ENCODE measurements around the gene PRMT7.

Gene PRMT7

GRCh38 chr16:68363658-68364521 lies 53.1 kb downstream of the PRMT7 start:
- no peak for DNase-seq (ENCODE audit: low read depth in 2 of 2)

GRCh38 chr16:68364561-68364998 lies 53.8 kb downstream of the PRMT7 start:
- DNase-seq (ENCODE audit: low read depth in 2 of 2): no peak

GRCh38 chr16:68365167-68365817 lies 54.5 kb downstream of the PRMT7 start:
- DNase-seq (ENCODE audit: low read depth in 2 of 2): no peak

- no peak for DNase-seq (ENCODE audit: low read depth in 2 of 2)
These were observed 55.2 kb downstream of the PRMT7 start for GRCh38 chr16:68366062-68366461.

GRCh38 chr16:68367030-68367429 lies 56.2 kb downstream of the PRMT7 start:
- no peak for DNase-seq (ENCODE audit: low read depth in 2 of 2)

GRCh38 chr16:68367440-68367839 lies 56.6 kb downstream of the PRMT7 start:
- no peak for DNase-seq (ENCODE audit: low read depth in 2 of 2)

GRCh38 chr16:68367891-68368290 lies 57.1 kb downstream of the PRMT7 start:
- no peak for DNase-seq (ENCODE audit: low read depth in 2 of 2)

- no peak for DNase-seq (ENCODE audit: low read depth in 2 of 2)
These were observed 57.6 kb downstream of the PRMT7 start for GRCh38 chr16:68368301-68368888.

- no peak for DNase-seq (ENCODE audit: low read depth in 2 of 2)
These were observed 58.3 kb downstream of the PRMT7 start for GRCh38 chr16:68369168-68369567.

- no peak for DNase-seq (ENCODE audit: low read depth in 2 of 2)
These were observed 59.1 kb downstream of the PRMT7 start for GRCh38 chr16:68369697-68370580.

- no peak for DNase-seq (ENCODE audit: low read depth in 2 of 2)
These were observed 59.9 kb downstream of the PRMT7 start for GRCh38 chr16:68370581-68371275.

- no peak for DNase-seq (ENCODE audit: low read depth in 2 of 2)
These were observed 60.4 kb downstream of the PRMT7 start for GRCh38 chr16:68371276-68371651.

- DNase-seq (ENCODE audit: low read depth in 2 of 2): no peak
These were observed 61.0 kb downstream of the PRMT7 start for GRCh38 chr16:68371706-68372380.

- DNase-seq (ENCODE audit: low read depth in 2 of 2): no peak
These were observed 61.5 kb downstream of the PRMT7 start for GRCh38 chr16:68372381-68372720.

- no peak for DNase-seq (ENCODE audit: low read depth in 2 of 2)
These were observed 62.0 kb downstream of the PRMT7 start for GRCh38 chr16:68372806-68373205.

GRCh38 chr16:68373528-68374245 lies 62.9 kb downstream of the PRMT7 start:
- no peak for DNase-seq (ENCODE audit: low read depth in 2 of 2)

GRCh38 chr16:68374246-68374805 lies 63.5 kb downstream of the PRMT7 start:
- DNase-seq (ENCODE audit: low read depth in 2 of 2): no peak

- no peak for DNase-seq (ENCODE audit: low read depth in 2 of 2)
These were observed 64.3 kb downstream of the PRMT7 start for GRCh38 chr16:68374961-68375660.
